Measurements from ENCODE around the gene ERVW-1. TPM values are rescaled to one million over a fixed set of nuclear protein-coding genes. Genes with fewer than 3 reads are reported as not detected.

The ERVW-1 gene
- total RNA-seq, 1 donor from 2014 or later = not detected

DNA sequence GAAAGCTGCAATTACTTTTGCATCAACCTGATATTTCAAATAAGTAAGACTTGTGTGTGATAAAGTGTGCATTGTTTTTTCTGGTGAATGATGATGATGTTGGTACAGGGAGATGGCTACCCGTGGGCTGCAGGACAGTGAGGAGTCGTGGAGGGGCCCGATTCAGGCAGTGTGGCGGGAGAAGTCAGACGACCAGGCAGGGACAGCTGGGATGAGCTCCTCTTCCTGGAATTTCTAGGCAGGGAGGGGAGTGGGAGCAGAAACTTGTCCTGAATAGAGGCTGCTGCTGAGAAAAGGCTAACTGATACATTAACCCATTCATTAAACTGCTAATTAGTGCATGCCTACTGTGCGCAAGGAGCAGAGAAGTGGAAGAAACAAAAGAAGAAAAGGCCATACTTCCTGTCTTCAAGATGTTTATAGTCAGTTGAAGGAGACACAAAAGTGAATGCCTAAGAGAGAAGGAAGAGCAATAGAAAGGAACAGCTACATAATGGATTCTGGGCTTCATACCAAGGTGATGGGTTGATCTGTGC is 39.7 kb downstream of the ERVW-1 start:
- Mint-ChIP-seq H3K4me1 (ENCODE audit: low read depth, unreplicated experiment) (no peaks in the 10 kb centered on the region), H3K4me3 (ENCODE audit: unreplicated experiment) (no peak overlapping the region), H3K27me3 (ENCODE audit: unreplicated experiment) (no peaks in the 10 kb centered on the region), H3K36me3 (ENCODE audit: unreplicated experiment) (no peaks in the 10 kb centered on the region), H3K27ac (ENCODE audit: unreplicated experiment) (no peak overlapping the region), H3K9me3 (ENCODE audit: unreplicated experiment) (peaks cover 2% of the 10 kb centered on the region)
- TF ChIP-seq, protein P1, sequence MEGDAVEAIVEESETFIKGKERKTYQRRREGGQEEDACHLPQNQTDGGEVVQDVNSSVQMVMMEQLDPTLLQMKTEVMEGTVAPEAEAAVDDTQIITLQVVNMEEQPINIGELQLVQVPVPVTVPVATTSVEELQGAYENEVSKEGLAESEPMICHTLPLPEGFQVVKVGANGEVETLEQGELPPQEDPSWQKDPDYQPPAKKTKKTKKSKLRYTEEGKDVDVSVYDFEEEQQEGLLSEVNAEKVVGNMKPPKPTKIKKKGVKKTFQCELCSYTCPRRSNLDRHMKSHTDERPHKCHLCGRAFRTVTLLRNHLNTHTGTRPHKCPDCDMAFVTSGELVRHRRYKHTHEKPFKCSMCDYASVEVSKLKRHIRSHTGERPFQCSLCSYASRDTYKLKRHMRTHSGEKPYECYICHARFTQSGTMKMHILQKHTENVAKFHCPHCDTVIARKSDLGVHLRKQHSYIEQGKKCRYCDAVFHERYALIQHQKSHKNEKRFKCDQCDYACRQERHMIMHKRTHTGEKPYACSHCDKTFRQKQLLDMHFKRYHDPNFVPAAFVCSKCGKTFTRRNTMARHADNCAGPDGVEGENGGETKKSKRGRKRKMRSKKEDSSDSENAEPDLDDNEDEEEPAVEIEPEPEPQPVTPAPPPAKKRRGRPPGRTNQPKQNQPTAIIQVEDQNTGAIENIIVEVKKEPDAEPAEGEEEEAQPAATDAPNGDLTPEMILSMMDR (IDR thresholded peaks at IDR 0.05; ENCODE audit: partially characterized antibody, unreplicated experiment) = no peak
- no peak for DNase-seq

DNA sequence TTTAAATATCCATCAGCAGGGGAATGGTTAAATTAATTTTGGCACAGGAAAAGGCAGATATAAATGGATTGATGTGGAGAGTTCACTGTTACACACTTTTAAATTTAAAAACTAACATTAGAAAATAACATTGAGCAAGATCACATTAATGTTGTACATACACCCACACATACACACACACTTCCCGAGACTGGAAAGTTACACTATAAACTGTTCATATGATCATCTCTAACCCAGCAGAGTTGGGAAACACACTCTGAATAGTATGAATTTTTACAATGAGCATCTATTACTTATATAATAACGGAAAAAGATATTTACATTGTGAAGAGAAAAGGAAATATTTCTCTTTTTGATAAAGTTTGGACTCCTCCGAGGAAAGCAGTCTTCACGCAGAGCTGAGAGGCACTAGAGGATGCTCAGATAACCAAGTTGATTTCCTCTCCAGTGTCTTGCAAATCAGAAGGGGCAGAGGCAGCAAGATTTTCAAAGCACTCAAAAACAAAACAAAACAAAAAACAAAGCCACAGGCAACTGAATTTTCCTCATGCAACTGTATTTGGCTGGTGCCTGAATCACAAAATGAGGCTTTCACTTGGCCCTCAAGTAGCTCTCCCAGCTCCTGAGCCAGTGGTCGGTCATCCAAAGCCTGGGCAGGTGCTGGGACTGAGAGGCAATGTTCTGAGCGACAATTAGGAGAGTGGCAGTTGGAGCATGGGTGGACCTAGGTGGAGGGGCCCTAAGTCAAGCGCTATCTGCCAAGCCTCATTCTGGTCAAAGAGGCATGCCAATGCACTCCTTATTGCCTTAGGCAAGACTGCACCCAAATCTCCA is 40.9 kb downstream of the ERVW-1 start:
- DNase-seq = no peak
- no peaks in the 10 kb centered on the region for H3K27me3 Mint-ChIP-seq (ENCODE audit: unreplicated experiment)
- peaks cover 2% of the 10 kb centered on the region for H3K9me3 Mint-ChIP-seq (ENCODE audit: unreplicated experiment)
- TF ChIP-seq, protein P1 (IDR thresholded peaks at IDR 0.05; ENCODE audit: partially characterized antibody, unreplicated experiment) = no peak
- no peaks in the 10 kb centered on the region for H3K36me3 Mint-ChIP-seq (ENCODE audit: unreplicated experiment)
- H3K4me3 Mint-ChIP-seq (ENCODE audit: unreplicated experiment) = no peak overlapping the region
- H3K27ac Mint-ChIP-seq (ENCODE audit: unreplicated experiment) = no peak overlapping the region
- H3K4me1 Mint-ChIP-seq (ENCODE audit: low read depth, unreplicated experiment) = no peaks in the 10 kb centered on the region

DNA sequence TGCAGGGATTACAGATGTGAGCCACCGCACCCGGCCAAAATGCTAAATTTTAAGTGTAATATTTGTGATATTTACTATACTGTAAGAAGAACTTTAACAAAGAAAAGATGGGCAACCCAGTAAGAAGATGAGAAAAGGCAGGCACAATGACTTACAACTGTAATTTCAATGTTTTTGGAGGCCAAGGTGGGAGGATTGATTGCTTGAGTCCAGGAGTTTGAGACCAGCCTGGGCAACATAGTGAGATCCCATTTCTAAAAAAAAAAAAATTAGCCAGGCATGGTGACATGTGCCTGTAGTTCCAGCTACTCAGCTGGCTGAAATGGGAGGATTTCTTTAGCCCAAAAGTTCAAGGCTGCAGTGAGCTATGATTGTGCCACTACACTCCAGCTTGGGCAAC is 42.2 kb downstream of the ERVW-1 start:
- no peak overlapping the region for H3K4me3 Mint-ChIP-seq (ENCODE audit: unreplicated experiment)
- TF ChIP-seq, protein P1 (IDR thresholded peaks at IDR 0.05; ENCODE audit: partially characterized antibody, unreplicated experiment) = no peak
- no peak for DNase-seq
- peaks cover 2% of the 10 kb centered on the region for H3K9me3 Mint-ChIP-seq (ENCODE audit: unreplicated experiment)
- no peak overlapping the region for H3K27ac Mint-ChIP-seq (ENCODE audit: unreplicated experiment)
- H3K36me3 Mint-ChIP-seq (ENCODE audit: unreplicated experiment) = no peaks in the 10 kb centered on the region
- no peaks in the 10 kb centered on the region for H3K4me1 Mint-ChIP-seq (ENCODE audit: low read depth, unreplicated experiment)
- no peaks in the 10 kb centered on the region for H3K27me3 Mint-ChIP-seq (ENCODE audit: unreplicated experiment)

DNA sequence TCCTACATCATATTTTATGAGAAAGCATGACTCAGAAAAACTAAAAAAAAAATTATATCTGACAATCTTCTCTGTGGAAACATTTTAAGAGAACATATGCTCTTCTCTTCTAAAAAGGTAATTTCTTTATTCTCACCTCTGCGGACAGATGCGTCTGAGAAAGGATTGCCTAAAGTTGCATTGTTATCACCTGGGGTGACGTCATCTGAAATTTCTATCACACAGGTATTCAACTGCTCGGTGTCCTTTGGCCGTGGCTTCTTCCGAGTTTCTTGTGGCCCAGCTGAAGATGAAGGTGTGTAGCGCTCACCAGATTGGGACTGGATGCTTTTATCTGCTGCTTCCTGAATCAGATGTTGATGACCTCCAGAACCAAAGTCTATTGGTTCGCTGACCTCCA is 44.7 kb downstream of the ERVW-1 start:
- no peak overlapping the region for H3K27ac Mint-ChIP-seq (ENCODE audit: unreplicated experiment)
- no peaks in the 10 kb centered on the region for H3K36me3 Mint-ChIP-seq (ENCODE audit: unreplicated experiment)
- H3K4me3 Mint-ChIP-seq (ENCODE audit: unreplicated experiment) = no peak overlapping the region
- H3K9me3 Mint-ChIP-seq (ENCODE audit: unreplicated experiment) = peaks cover 2% of the 10 kb centered on the region
- TF ChIP-seq, protein P1 (IDR thresholded peaks at IDR 0.05; ENCODE audit: partially characterized antibody, unreplicated experiment) = no peak
- no peaks in the 10 kb centered on the region for H3K4me1 Mint-ChIP-seq (ENCODE audit: low read depth, unreplicated experiment)
- no peak for DNase-seq
- H3K27me3 Mint-ChIP-seq (ENCODE audit: unreplicated experiment) = peaks cover 3% of the 10 kb centered on the region

DNA sequence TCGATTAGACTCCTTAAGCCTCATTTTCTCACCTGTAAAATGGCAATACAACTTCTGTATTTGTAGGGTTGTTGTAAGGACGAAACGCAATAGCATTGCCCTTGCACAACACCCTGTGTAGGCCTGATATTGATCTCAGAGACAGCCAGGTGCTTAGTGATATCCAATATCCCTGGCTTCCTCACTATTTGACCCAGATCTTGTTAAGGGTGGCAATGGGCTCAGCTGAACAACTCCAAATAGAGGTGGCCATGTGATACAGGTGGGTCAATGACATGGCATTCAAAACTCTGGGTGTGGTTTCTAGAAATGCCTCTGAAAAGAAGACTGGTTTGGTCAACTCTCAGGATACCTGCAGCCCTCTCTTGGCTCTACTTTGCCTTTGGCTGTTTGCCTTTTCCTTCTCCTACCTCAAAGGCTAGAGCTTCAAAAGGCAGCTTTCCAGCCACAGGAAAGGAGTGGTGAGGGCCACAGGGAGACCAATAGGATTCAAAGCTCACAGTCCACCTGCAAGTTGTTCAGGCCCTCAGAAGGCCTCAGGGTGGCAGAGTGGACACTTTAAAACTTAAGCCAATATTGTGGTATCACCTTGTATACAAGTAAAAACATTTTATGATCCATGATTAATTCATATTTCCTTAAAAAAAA is 45.3 kb downstream of the ERVW-1 start:
- no peak overlapping the region for H3K4me3 Mint-ChIP-seq (ENCODE audit: unreplicated experiment)
- peaks cover 2% of the 10 kb centered on the region for H3K9me3 Mint-ChIP-seq (ENCODE audit: unreplicated experiment)
- no peaks in the 10 kb centered on the region for H3K36me3 Mint-ChIP-seq (ENCODE audit: unreplicated experiment)
- TF ChIP-seq, protein P1 (IDR thresholded peaks at IDR 0.05; ENCODE audit: partially characterized antibody, unreplicated experiment) = no peak
- H3K27ac Mint-ChIP-seq (ENCODE audit: unreplicated experiment) = no peak overlapping the region
- H3K4me1 Mint-ChIP-seq (ENCODE audit: low read depth, unreplicated experiment) = no peaks in the 10 kb centered on the region
- H3K27me3 Mint-ChIP-seq (ENCODE audit: unreplicated experiment) = peaks cover 3% of the 10 kb centered on the region
- DNase-seq = no peak
